Germinal center (tissue), 1 donor: ENCODE data around the gene ITGAL.
A peak's percentile ranks its signal among the peaks of the same experiment; 100 is the strongest.
"Not testable (repeated sequence)": the region's sequence is repeated elsewhere in the genome, so short reads cannot be mapped to it uniquely, and the experiment has no call there.

Experiments
- DNase-seq: peaks from one replicate; pipeline ENCODE4 v3.0.0; 2012; ENCODE audit warnings: mixed read lengths, low spot score

Gene ITGAL

GRCh38 chr16:30457743-30458560 is 14.6 kb upstream of the ITGAL start:
- DNase-seq = no peak

GRCh38 chr16:30458561-30459394 is 13.8 kb upstream of the ITGAL start:
- DNase-seq = peak; percentile 65

GRCh38 chr16:30459456-30459855 is 13.1 kb upstream of the ITGAL start:
- no peak for DNase-seq

GRCh38 chr16:30461426-30461825 is 11.1 kb upstream of the ITGAL start:
- not testable (repeated sequence) for DNase-seq

GRCh38 chr16:30464078-30464477 is 8.5 kb upstream of the ITGAL start:
- no peak for DNase-seq

GRCh38 chr16:30470170-30470512 is 2.4 kb upstream of the ITGAL start:
- DNase-seq = no peak

- DNase-seq = no peak
Observed at GRCh38 chr16:30470632-30470995, 1.9 kb upstream of the ITGAL start.

GRCh38 chr16:30473231-30474073 is 910 bp downstream of the ITGAL start:
- DNase-seq = peak; percentile 61

GRCh38 chr16:30474074-30474452 is 1.5 kb downstream of the ITGAL start:
- no peak for DNase-seq

- no peak for DNase-seq
Observed at GRCh38 chr16:30474684-30475083, 2.1 kb downstream of the ITGAL start.

GRCh38 chr16:30476991-30477390 is 4.4 kb downstream of the ITGAL start:
- DNase-seq = no peak

GRCh38 chr16:30477773-30478172 is 5.2 kb downstream of the ITGAL start:
- DNase-seq = not testable (repeated sequence)

GRCh38 chr16:30478766-30479478 is 6.4 kb downstream of the ITGAL start:
- no peak for DNase-seq

GRCh38 chr16:30481381-30481780 is 8.8 kb downstream of the ITGAL start:
- DNase-seq = no peak

GRCh38 chr16:30482366-30482765 is 9.8 kb downstream of the ITGAL start:
- DNase-seq = no peak

- no peak for DNase-seq
Observed at GRCh38 chr16:30484887-30485286, 12.3 kb downstream of the ITGAL start.

GRCh38 chr16:30485818-30486436 is 13.4 kb downstream of the ITGAL start:
- no peak for DNase-seq

GRCh38 chr16:30488764-30489605 is 16.4 kb downstream of the ITGAL start:
- no peak for DNase-seq

- no peak for DNase-seq
Observed at GRCh38 chr16:30490210-30490609, 17.7 kb downstream of the ITGAL start.

GRCh38 chr16:30491229-30491628 is 18.7 kb downstream of the ITGAL start:
- DNase-seq = no peak
